Left renal cortex interstitium (tissue), 4 donors: ENCODE results near the gene FBXO46. TPM values are rescaled to one million over a fixed set of nuclear protein-coding genes. Genes with fewer than 3 reads are reported as not detected.

Source experiments
- DNase-seq, 4 donors: peaks; one replicate each; pipeline ENCODE4 v3.0.0-alpha.2; 2013; ENCODE audit warnings: low read depth in 4 of 4, low spot score in 2 of 4, missing footprints in 1 of 4
- polyA plus RNA-seq, 4 donors: library from polyadenylated mRNA; unstranded; fragments of 120-200 nt; gene quantifications; one replicate each; pipeline ENCODE4 v1.2.1, GENCODE V29; 2013; ENCODE audit not compliant: insufficient read length in 4 of 4

Gene FBXO46
- polyA plus RNA-seq: 10 to 100 TPM; 10.7 to 24.0 (median 20.3) TPM

- DNase-seq: peak; percentile 89 to 97 (median 95)
Measured at GRCh38 chr19:45730368-45731288, at the start of gene FBXO46. Gene FBXO46 (minus strand): TSS chr19:45730896. CDS start chr19:45713495, 17,401 bp downstream.

- no peak for DNase-seq
Measured at GRCh38 chr19:45780146-45780447, 49.4 kb upstream of the FBXO46 start.

- DNase-seq: peak in 1 of 4 donors; percentile 70
Measured at GRCh38 chr19:45779231-45780145, 48.8 kb upstream of the FBXO46 start.

- no peak for DNase-seq
Measured at GRCh38 chr19:45778010-45778661, 47.4 kb upstream of the FBXO46 start.

- DNase-seq: no peak
Measured at GRCh38 chr19:45777395-45777961, 46.8 kb upstream of the FBXO46 start.

GRCh38 chr19:45774765-45775164 is 44.1 kb upstream of the FBXO46 start:
- no peak for DNase-seq

- DNase-seq: no peak
Measured at GRCh38 chr19:45773384-45773783, 42.7 kb upstream of the FBXO46 start.

- DNase-seq: no peak
Measured at GRCh38 chr19:45772912-45773311, 42.2 kb upstream of the FBXO46 start.

GRCh38 chr19:45772130-45772840 is 41.6 kb upstream of the FBXO46 start:
- no peak for DNase-seq

- DNase-seq: no peak
Measured at GRCh38 chr19:45771311-45771933, 40.7 kb upstream of the FBXO46 start.

- DNase-seq: peak in 3 of 4 donors; percentile 89 to 95 (median 94)
Measured at GRCh38 chr19:45770192-45771101, 39.8 kb upstream of the FBXO46 start.

GRCh38 chr19:45769821-45770191 is 39.1 kb upstream of the FBXO46 start:
- no peak for DNase-seq

- DNase-seq: peak; percentile 91 to 98 (median 95)
Measured at GRCh38 chr19:45768984-45769782, 38.5 kb upstream of the FBXO46 start, which contains the start of gene SIX5. Gene SIX5 (minus strand): TSS chr19:45769252. CDS start chr19:45768844, 408 bp downstream.

- no peak for DNase-seq
Measured at GRCh38 chr19:45768655-45768983, 37.9 kb upstream of the FBXO46 start.

- peak in 1 of 4 donors; percentile 42 for DNase-seq
Measured at GRCh38 chr19:45767881-45768654, 37.4 kb upstream of the FBXO46 start.

- DNase-seq: peak in 2 of 4 donors; percentile 86 to 87
Measured at GRCh38 chr19:45767410-45767880, 36.7 kb upstream of the FBXO46 start.
